G401 (cell line): ENCODE measurements around the gene ZNF26. TPM values are rescaled to one million over a fixed set of nuclear protein-coding genes. Genes with fewer than 3 reads are reported as not detected.
"Not testable (repeated sequence)": the region's sequence is repeated elsewhere in the genome, so short reads cannot be mapped to it uniquely, and the experiment has no call there.

Experiments
- DNase-seq: peaks from one replicate; pipeline ENCODE4 v3.0.0-alpha.2; 2015; ENCODE audit warnings: low spot score
- in situ Hi-C: cut with HindIII; loops from 2 replicates; pipeline ENCODE4 v1.10.0; 2016; ENCODE audit warnings: low sequenced_read_pairs, mixed read lengths
- total RNA-seq: library from RNA; depleted of rRNA; stranded (reverse); fragments of >200 nt; shearing (Covaris generic); gene quantifications from 2 replicates; pipeline ENCODE4 v1.2.3, GENCODE V29; 2014; rRNA removed

ZNF26 gene, protein sequence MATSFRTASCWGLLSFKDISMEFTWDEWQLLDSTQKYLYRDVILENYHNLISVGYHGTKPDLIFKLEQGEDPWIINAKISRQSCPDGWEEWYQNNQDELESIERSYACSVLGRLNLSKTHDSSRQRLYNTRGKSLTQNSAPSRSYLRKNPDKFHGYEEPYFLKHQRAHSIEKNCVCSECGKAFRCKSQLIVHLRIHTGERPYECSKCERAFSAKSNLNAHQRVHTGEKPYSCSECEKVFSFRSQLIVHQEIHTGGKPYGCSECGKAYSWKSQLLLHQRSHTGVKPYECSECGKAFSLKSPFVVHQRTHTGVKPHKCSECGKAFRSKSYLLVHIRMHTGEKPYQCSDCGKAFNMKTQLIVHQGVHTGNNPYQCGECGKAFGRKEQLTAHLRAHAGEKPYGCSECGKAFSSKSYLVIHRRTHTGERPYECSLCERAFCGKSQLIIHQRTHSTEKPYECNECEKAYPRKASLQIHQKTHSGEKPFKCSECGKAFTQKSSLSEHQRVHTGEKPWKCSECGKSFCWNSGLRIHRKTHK
- 10.5 and 17.5 TPM in 2 replicates for total RNA-seq

DNA sequence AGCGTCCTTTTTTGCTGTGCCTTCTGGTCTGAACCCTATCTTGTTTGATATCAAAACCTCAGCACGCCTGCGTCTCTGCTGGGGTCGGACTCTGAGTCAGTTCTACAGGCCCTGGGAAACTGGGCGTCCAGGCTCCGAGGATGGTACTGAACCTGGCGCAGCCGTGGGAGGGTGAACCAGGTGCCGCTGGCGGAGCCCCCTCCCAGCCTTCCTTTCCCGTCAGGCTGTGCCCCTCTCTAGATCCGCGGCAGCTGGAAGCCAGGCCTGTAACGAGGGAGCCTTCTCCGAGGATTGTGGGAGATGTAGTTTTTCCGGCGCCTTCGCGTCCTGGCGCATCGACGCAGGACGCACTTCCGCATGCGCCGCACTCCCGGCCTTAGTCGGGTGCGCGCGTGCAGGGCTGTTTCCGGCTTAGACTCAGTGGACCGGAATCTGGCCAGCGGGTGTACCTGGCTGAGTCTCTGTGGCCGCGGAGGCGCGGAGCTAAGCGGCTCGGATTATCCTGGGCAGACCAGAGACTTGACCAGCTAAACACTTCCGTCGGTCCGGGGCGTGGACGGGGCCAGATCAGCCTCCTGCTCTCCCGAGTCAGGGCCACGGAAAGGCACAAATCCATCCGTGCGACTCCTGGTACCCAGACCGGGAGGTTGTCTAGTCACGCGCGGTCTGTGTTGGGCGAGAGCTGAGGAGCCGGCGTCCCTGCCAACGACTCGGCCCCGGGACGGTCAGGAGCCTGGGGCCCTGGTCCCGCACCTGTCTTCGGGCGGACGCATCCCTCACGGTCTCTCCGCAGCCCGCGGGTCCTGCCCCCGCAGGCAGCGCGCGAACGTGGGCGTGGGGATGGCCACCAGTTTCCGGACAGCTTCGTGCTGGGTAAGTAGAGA lies at the start of gene ZNF26:
Gene ZNF26, plus strand, starts transcription at position 367 of the 884 bp plus-strand sequence. Its CDS starts 474 bp downstream, at position 841.
- in situ Hi-C loops: no loop called here
- DNase-seq: peak; percentile 96

DNA sequence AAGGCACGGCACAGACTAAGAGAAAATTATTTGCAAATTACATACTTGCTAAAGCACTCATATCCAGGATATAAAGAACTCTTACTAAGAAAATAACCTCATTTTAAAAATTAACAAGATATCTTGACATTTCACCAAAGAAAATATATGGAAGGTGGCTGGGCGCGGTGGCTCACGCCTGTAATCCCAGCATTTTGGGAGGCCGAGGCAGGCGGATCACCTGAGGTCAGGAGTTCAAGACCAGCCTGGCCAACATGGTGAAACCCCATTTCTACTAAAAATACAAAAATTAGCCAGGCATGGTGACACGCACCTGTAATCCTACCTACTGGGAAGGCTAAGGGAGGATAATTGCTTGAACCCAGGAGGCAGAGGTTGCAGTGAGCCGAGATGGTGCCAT lies 49.2 kb upstream of the ZNF26 start:
- in situ Hi-C loops, DNase-seq: not testable (repeated sequence)

DNA sequence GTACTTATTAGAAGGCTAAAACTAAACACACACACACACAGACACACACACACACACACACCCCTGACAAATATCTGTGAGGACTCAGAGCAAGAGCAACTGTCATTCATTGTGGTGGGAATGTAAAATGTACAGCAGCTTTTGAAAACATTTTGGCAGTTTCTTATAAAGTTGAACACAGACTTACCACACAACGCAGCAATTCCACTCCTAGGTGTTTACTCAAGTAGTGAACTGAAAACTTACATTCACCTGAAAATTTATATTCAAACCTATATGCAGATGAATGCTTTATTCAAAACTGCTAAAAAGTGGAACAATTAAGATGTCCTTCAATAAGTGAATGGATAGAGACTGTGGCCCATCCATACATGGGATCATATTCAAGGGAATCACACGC lies 48.7 kb upstream of the ZNF26 start:
- in situ Hi-C loops: no loop called here
- no peak for DNase-seq

DNA sequence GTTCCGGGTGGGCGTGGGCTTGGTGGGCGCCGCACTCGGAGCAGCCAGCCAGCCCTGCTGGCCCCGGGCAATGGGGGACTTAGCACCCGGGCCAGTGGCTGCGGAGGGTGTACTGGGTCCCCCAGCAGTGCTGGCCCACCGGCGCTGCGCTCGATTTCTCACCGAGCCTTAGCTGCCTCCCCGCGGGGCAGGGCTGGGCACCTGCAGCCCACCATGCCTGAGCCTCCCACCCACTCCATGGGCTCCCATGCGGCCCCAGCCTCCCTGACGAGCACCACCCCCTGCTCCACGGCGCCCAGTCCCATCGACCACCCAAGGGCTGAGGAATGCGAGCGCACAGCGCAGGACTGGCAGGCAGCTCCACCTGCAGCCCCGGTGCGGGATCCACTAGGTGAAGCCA lies 47.4 kb upstream of the ZNF26 start:
- in situ Hi-C loops, DNase-seq: not testable (repeated sequence)

DNA sequence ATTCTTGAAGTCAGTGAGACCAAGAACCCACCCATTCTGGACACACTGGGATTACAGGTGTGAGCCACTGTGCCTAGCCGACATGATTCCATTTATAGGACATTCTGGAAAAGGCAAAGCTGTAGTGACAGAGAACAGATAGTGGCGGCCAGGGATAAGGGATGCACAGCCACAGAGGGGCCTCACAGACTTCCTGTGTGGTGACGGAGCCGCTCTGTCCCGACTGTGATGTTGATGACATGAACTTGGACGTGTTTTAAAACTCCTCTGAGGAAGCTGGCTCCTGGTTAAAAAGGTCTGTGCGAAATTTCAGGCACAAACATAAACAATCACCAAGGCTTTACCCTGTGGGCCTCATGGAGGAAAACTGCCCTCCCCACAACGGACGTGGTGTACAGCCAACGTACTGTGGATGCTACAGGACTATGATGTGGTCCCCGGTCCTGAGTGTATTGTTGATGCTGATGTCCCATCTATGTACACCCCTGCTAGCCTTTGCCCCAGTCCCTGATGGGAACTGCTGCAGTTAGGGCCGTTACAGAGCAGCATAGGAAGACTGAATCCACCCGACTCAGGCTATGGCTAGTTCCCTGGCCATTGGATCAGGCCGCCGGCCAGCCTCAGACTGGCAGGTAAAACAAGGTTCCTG lies 46.0 kb upstream of the ZNF26 start:
- DNase-seq: no peak
- in situ Hi-C loops: no loop called here

DNA sequence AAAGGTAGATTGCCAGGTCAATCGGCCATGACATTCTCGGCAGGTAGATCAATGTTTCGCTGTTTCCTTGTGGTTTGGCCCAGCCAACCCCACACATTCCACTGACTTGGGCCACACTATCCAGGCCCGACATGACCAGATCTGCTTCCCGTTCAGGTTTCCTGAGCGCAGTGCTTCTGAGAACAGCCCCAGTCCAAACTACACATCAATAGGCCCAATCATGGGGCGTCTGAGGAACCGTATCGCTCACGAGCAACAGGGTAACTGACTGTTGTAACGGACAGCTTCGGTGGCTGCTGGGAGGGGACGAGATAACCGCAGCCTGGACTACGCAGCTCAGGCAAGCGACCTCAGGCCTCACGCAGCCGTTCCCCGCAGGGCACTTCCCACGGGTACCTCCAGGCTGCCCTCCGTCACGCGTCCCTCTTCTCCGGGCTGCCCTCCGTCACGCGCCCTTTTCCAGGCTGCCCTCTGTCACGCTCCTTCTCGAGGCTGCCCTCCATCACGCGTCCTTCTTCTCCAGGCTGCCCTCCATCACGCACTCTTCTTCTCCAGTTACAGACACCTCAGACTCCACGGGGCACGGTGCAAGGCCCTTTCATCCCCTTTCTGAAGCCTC lies 44.7 kb upstream of the ZNF26 start:
- in situ Hi-C loops: no loop called here
- DNase-seq: no peak

DNA sequence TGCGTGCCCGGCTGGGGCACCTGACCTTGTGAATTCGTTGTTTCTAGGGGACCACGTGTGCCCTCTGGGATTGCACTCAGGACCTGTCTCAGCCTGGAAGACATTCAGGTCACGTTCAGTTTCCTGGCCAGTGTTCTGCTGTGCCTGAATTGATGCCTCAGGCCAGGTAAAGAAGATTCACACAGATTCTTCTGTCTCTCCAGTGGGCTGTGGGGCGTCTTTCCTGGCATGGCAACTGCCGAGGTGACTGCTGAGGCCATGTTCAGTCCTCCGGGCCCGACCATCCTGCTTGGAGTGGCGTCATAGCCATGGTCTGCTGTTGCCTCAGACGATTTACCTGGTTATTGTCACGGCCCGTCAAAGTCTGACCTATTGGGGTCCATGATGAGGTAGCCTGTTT lies 43.6 kb upstream of the ZNF26 start:
- DNase-seq: no peak
- in situ Hi-C loops: no loop called here

DNA sequence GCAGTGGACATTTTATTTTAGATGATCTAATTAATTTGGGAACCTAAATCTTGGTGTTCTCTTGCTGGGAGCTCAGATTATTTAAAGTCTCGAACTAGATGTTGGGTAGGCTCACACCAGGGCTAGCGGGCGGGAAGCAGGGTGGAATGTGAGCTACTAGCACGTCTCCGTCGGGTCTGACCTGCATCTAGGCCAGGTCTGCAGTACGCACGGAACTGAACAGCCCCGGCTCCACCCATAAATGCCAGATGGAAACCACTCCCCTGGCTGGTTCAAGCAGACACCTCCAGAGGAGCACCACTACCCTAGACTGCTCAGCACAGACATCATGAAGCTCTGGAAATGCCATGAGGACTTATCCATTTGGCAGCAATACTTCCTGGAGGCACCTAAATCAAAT lies 40.4 kb upstream of the ZNF26 start:
- DNase-seq: no peak
- in situ Hi-C loops: no loop called here

DNA sequence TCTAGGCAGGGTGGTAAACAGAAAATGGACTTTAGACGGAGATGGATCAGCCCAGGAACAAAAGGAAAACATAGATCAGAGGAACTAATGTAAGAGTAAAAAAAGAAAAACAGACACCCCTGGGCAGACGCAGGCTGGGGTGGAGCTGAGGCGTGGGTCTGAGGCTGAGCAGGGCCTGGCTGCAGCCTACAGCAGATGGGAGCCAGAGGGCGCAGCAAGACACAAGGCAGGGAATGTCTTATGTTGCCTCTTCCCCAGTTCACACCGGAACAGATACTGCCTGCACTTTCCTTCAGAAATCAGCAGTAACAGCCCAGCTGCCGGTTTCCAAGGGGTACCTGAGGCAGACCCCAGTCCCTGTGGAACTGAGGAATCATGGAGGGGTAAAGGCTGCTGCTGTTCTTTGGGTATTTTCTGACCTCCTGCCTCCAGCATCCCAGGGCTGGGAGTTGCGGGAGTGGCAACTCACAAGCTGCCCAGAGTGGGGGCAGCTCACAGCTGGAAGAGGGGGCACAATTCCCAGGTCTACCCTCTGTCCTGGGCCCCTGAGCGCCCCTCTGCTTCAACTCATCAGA lies 39.8 kb upstream of the ZNF26 start:
- in situ Hi-C loops: no loop called here
- no peak for DNase-seq

DNA sequence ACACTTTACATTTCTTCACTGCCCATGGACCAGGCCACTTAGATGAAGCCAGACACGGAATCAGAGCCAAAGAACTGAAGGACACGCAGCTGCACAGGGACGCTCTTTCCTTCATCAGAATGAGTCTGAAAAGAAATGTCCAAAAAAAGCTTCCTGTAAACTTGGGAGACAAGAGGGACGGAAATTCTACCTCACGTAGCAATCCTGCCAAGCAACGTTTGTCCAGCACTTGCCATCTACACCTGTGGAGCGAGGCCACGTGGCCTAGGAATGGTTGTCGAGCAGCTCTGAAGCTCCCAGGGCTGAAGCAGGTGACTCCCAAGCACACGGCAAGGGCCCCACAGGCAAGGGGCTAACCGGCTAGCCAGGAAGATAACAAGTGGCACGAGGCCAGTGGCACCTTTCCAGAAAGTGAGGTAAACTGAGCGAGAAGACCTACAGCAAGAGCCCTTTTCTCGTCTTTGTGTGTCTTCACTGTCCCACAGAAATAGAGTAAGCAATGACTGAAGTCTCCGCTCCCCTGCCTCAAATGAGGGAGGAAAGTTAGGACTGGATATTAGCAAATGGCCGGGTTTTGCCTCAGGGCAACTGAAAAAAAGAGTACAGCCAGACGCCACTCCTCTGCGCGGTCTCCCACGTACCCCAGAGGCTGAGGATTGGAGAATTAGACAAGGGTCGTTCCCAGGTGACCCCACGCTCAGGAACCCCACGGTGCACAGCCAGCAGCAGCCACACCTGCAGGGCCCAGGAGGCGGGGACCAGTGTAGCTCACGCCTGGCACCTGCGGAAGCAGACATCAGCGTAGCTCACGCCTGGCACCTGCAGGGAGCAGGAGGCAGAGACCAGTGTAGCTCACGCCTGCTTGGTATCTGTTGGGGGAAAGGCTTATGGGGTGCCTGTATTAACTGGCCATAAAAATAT lies 37.8 kb upstream of the ZNF26 start:
- in situ Hi-C loops: no loop called here
- DNase-seq: no peak

DNA sequence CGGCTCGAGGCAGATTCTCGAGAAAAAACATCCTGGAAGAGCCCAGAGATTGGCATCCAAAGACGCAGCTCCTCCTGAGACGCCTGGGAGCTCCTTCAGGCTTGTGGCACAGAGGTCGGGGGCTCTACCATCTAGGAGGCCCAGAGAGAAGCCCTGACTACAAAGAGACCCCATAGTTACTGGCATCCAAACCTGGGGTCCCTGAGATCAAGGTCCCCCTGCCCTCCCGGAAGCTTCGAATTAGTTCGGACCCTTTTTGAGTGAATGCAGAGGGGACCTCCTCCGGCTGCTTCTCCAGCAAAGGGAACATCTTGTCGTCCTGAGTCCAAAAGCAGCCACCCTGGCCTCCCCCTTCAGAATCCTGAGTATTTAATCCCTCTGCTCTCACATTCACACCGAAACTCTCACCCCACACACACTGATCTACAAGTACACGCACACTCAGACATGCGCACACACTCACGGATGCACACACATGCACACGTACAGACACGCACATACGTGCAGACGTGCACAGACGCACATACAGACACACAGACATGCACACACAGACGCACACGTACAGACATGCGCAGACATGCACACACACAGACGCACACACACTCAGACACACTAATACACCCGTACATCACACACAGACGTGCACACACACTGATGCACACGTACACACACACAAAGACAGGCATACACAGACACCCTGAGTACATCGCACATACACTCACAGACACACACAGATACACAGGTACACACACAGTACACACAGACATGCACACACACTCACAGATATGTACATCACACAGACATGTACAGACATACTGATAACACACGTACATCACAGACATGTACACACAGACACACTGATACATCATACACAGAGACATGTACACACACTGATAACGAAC lies 36.0 kb upstream of the ZNF26 start:
- in situ Hi-C loops: no loop called here
- DNase-seq: no peak

DNA sequence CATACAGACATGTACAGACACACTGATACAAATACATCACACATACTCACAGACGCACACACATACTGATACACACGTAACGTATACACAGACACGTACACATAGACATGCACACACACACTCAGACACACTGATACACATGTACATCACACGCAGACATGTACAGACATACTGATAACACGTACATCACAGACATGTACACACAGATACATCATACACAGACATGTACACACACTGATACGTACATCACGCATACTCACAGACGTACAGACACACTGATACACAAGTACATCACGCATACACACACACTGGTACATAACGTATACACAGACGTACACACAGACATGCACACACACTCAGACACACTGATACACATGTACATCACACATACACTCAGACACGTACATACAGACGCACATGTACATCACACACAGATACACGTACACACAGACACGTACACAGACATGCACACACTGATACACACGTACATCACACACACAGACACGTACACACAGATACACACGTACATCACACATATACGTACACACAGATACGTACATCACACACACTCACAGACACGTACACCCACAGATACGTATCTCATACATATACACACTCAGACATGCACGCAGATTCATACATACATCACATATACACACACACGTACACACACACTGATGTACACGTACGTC lies 35.2 kb upstream of the ZNF26 start:
- DNase-seq: no peak
- in situ Hi-C loops: no loop called here

DNA sequence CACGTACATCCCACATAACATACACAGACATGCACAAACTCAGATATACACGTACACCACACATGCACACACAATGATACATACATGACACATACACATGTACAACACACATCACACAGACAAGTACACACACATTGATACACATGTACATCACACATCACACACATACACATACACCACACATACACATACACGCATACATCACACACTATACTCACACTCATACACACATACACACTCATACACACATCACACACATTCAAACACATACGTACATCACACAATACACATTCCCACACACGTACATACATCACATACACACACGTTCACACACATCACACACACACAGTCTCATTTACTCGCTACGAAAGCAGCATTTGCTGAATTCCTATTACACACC lies 34.5 kb upstream of the ZNF26 start:
- DNase-seq: no peak
- in situ Hi-C loops: no loop called here

DNA sequence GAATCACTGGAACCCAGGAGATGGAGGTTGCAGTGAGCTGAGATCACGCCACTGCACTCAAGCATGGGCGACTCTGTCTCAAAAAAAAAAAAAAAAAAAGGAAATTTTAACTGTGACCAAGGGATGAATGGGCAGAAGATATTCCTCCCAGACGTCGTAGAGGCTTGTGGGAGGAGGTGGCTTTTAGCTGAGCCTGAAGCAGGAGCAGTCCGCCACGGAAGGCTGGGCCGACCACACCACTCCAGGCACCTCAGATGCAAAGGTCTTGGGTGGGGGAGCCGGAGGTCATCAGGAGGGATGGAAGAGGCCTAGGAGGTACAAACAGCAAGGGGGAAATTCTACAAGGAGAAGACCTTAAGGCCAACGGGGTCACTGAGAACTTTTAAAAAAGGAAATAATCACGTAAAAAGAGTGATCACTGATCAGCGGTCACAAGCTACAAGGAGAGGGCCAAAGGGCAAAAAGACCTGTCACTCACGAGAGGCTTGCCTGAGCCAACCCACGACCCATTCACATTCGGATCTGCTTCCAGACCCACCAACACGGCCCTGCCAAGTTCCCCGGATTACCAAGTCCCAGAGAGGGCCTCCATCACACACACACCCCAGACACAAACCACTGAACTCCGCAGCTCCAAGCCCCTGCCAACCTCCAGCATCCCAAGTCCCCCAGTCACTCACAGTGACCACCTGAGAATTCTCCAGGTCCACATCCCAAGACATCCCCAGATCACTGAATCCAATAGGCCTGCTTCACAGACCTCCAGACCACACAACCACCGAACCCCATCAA lies 33.6 kb upstream of the ZNF26 start:
- in situ Hi-C loops: no loop called here
- no peak for DNase-seq

DNA sequence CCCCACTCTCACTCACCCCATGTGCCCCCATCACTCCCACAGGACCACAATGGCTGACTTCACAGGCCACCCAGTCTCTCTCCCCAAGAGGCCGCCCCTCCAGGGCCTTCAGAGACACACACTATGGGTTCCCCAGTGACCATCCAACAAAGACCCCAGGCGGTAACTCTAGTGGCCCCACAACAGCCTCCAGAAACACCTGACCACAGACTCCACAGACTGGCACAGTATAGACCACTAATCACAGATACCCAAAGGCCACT lies 33.1 kb upstream of the ZNF26 start:
- no peak for DNase-seq
- in situ Hi-C loops: no loop called here

DNA sequence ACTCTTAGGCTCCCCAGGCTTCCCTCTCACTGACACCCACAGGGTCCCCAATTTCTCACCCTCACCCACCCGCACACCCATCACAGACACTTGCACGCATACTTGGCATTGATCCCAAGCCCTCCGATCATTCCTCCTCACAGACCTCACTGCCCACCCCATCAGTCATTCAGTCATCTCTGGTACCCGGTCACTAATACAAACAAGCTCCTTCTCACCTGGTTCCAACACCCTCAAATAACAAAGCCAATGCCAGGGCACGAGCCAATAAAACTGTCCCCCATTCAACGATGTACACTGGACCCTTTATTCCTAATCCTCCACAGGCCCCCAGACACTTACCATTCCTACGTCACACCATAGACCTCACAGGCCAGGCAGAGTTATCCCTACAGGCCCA lies 32.4 kb upstream of the ZNF26 start:
- DNase-seq: no peak
- in situ Hi-C loops: no loop called here
